CD4-positive, alpha-beta T cell (primary cell): ENCODE results near the gene NCK2. TPM values are rescaled to one million over a fixed set of nuclear protein-coding genes. Genes with fewer than 3 reads are reported as not detected.

Experiments
- ATAC-seq: fragments of 200-7000 bp; cut with Tn5 transposase; one replicate; pipeline ENCODE4 v1.10.0; 2022; ENCODE audit warnings: mild to moderate bottlenecking; ENCODE audit not compliant: poor library complexity
- CTCF ChIA-PET: fragments of 350-600 bp; sonication (Branson Sonifier 250); formaldehyde crosslinking; loops from one replicate; lab custom pipeline; 2021; ENCODE audit warnings: antibody characterized with exemption, inconsistent platforms; lab: Charles Lee
- POLR2A ChIA-PET: fragments of 350-600 bp; sonication (Branson Sonifier 250); formaldehyde crosslinking; loops from one replicate; lab custom pipeline; 2021; ENCODE audit warnings: antibody characterized with exemption, inconsistent platforms; lab: Charles Lee
- DNase-seq, 14 experiments: peaks; one replicate each; pipeline ENCODE4 v3.0.0-alpha.2; 2013 to 2020; ENCODE audit warnings: mixed read lengths in 2 of 14
- H3K27ac ChIP-seq, 2 donors: one replicate each; pipeline versions ENCODE4 v1.5.1 to v1.7.0; 2013; ENCODE audit warnings: low read length in 2 of 2, low read depth in 1 of 2, mild to moderate bottlenecking in 1 of 2
- H3K27me3 ChIP-seq, 2 experiments: 1 replicate in 1 of 2; 2 replicates in 1 of 2; pipeline versions ENCODE4 v1.6.1 to v1.7.0; 2013; ENCODE audit warnings: low read length in 2 of 2, control low read depth in 1 of 2, mild to moderate bottlenecking in 1 of 2, moderate library complexity in 1 of 2; ENCODE audit not compliant: insufficient read depth in 2 of 2, control insufficient read depth in 1 of 2
- H3K36me3 ChIP-seq: one replicate; pipeline ENCODE4 v1.6.1; 2013; ENCODE audit warnings: low read length, control low read depth; ENCODE audit not compliant: insufficient read depth
- H3K4me1 ChIP-seq: one replicate; pipeline ENCODE4 v1.6.1; 2013; ENCODE audit warnings: low read length, control low read depth; ENCODE audit not compliant: insufficient read depth
- H3K4me3 ChIP-seq: one replicate; pipeline ENCODE4 v1.5.1; 2013; ENCODE audit warnings: mild to moderate bottlenecking, low read length, moderate library complexity
- H3K9me3 ChIP-seq, 2 experiments: 1 replicate in 1 of 2; 2 replicates in 1 of 2; pipeline versions ENCODE4 v1.6.1 to v1.7.0; 2013; ENCODE audit warnings: low read length in 2 of 2, mild to moderate bottlenecking in 2 of 2, control low read depth in 1 of 2, moderate library complexity in 1 of 2; ENCODE audit not compliant: control insufficient read depth in 1 of 2, insufficient read depth in 1 of 2
- H3K27ac Mint-ChIP-seq: one replicate; pipeline ENCODE4 v1.8.0; 2020; ENCODE audit warnings: mixed read lengths
- H3K27me3 Mint-ChIP-seq: one replicate; pipeline ENCODE4 v1.8.0; 2021; ENCODE audit warnings: mixed read lengths
- H3K36me3 Mint-ChIP-seq: one replicate; pipeline ENCODE4 v1.8.0; 2021; ENCODE audit warnings: low read depth, mixed read lengths
- H3K4me1 Mint-ChIP-seq: one replicate; pipeline ENCODE4 v1.8.0; 2021; ENCODE audit warnings: low read depth, mixed read lengths
- H3K4me3 Mint-ChIP-seq: one replicate; pipeline ENCODE4 v1.8.0; 2020; ENCODE audit warnings: mild to moderate bottlenecking, mixed read lengths
- H3K9me3 Mint-ChIP-seq: one replicate; pipeline ENCODE4 v1.8.0; 2020; ENCODE audit warnings: mixed read lengths
- intact Hi-C, 2 experiments: fragments of 100-400 bp; cut with DNase I in 1 of 2; cut with micrococcal nuclease in 1 of 2; formaldehyde crosslinking; loops; one replicate each; pipeline versions ENCODE4 v1.15.1 to v1.9.0; 2023 to 2025; cut with DNase I, micrococcal nuclease
- polyA plus RNA-seq, 2 donors: library from polyadenylated mRNA; unstranded; fragments of 120-200 nt; gene quantifications; one replicate each; pipeline ENCODE4 v1.2.1, GENCODE V29; 2013
- total RNA-seq, 174 experiments: library from RNA in 2 of 174; stranded (reverse) in 2 of 174; gene quantifications; one replicate each; pipeline ENCODE4 v1.2.3 and lab custom pipeline; 2021 to 2026
- TF ChIP-seq, protein P1 (sequence below): fragments of 200-600 bp; IDR thresholded peaks from one replicate; pipeline ENCODE4 v1.8.0; 2022; ENCODE audit warnings: antibody characterized with exemption, mild to moderate bottlenecking

NCK2 gene
- total RNA-seq: 10 to 100 TPM; 92.1 to 92.3 TPM
- 104 TPM for polyA plus RNA-seq (2013, experiment 1 of 2)
- polyA plus RNA-seq (2013, experiment 2 of 2): 119 TPM
- 33.6 to 219 (median 117) reads per million in 172 experiments for total RNA-seq (lab: John Stamatoyannopoulos, UW)

DNA sequence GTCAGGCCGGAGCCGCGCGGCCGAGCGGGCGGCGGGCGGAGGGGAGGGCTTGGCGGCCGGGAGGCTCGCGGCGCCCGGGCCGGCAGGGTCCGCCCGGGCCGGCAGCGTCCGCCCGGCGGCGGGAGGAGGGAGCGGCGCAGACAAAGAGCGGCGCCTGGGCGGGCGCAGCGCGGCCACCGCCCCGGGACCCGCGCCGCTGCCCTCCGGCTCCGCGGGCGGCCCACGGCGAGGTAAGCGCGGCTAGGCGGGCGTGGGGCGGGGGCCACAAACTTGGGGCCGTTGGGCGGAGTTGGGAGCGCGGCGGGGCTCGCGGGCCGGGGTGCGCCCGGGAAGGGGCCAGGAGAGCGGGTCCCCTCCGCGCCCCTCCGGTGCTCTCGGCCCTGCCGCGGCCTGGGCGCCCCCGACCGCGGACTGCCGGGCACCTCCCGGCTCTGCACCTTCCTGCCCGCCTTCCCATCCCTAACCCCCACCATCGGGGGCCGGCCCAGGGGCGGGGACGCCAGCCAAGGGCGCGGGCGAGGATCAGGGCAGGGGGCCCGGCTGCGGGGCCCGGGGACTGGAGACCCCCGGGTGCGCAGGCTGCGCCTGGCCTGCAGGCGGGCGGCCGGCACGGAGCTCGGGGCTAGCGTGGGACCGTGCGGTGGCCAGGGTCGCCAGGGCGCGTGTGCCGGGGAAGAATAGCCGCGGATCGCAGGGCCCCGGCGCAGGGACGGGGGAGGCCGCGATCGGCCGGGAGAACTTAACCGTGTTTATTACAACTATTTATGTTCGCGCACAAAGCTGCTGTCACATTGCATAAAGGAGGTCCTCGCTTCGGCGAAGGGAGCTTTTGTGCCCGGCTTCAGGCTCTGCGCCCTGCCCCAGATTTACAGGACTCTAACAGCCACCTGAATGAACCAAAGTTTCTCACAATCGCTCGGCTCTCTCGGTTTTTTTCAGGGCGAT is at the start of gene NCK2:
TSS of gene NCK2 (plus strand) at position 4 of the 945 bp plus-strand sequence. CDS start 110,152 bp downstream, outside the sequence.
- Mint-ChIP-seq H3K27ac (peak within 1 kb of the TSS; percentile 98), H3K4me1 (peaks cover 87% of the 10 kb centered on the region), H3K27me3 (no peaks in the 10 kb centered on the region), H3K4me3 (peak within 1 kb of the TSS; percentile 99), H3K9me3 (no peaks in the 10 kb centered on the region), H3K36me3 (peaks cover 55% of the 10 kb centered on the region)
- Histone ChIP-seq H3K4me3 (peak within 1 kb of the TSS; percentile 87), H3K9me3 (no peaks in the 10 kb centered on the region), H3K27ac (peak within 1 kb of the TSS; percentile 52 to 91), H3K36me3 (peaks cover 4% of the 10 kb centered on the region), H3K4me1 (peaks cover 72% of the 10 kb centered on the region), H3K27me3 (no peaks in the 10 kb centered on the region)
- ATAC-seq: peak; percentile 5
- intact Hi-C loops: loop anchor here (5.0 to 10.0 kb wide), 6 partner anchors 107 to 410 kb away; partner anchors contain the start of gene C2orf49 (in 1 of the 2)
- CTCF ChIA-PET: interaction anchor here (1.6 kb wide), 1 partner anchor 10 kb away, joined by 5 read pairs; no protein-coding TSS in a partner anchor
- TF ChIP-seq, protein P1, sequence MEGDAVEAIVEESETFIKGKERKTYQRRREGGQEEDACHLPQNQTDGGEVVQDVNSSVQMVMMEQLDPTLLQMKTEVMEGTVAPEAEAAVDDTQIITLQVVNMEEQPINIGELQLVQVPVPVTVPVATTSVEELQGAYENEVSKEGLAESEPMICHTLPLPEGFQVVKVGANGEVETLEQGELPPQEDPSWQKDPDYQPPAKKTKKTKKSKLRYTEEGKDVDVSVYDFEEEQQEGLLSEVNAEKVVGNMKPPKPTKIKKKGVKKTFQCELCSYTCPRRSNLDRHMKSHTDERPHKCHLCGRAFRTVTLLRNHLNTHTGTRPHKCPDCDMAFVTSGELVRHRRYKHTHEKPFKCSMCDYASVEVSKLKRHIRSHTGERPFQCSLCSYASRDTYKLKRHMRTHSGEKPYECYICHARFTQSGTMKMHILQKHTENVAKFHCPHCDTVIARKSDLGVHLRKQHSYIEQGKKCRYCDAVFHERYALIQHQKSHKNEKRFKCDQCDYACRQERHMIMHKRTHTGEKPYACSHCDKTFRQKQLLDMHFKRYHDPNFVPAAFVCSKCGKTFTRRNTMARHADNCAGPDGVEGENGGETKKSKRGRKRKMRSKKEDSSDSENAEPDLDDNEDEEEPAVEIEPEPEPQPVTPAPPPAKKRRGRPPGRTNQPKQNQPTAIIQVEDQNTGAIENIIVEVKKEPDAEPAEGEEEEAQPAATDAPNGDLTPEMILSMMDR: no peak
- POLR2A ChIA-PET: interaction anchor here (0.5 to 3.8 kb wide), 31 partner anchors 9 to 415 kb away, joined by 3 to 58 read pairs (median 6); no protein-coding TSS in a partner anchor
- peak in 8 of 14 experiments; percentile 25 to 62 (median 44) for DNase-seq

- no peak for DNase-seq
- Mint-ChIP-seq H3K27me3 (no peaks in the 10 kb centered on the region), H3K36me3 (no peaks in the 10 kb centered on the region), H3K9me3 (no peaks in the 10 kb centered on the region), H3K4me1 (no peaks in the 10 kb centered on the region), H3K27ac (no peak overlapping the region), H3K4me3 (no peak overlapping the region)
- Histone ChIP-seq H3K4me1 (no peaks in the 10 kb centered on the region), H3K9me3 (no peaks in the 10 kb centered on the region), H3K27me3 (no peaks in the 10 kb centered on the region), H3K4me3 (no peak overlapping the region), H3K36me3 (no peaks in the 10 kb centered on the region), H3K27ac (no peak overlapping the region)
- CTCF ChIA-PET: no interaction called here
- POLR2A ChIA-PET: no interaction called here
- intact Hi-C loops: no loop called here
- no peak for ATAC-seq
- TF ChIP-seq, protein P1: no peak
Measured at GRCh38 chr2:105697781-105698449, 46.8 kb upstream of the NCK2 start.

GRCh38 chr2:105698820-105699219 is 45.9 kb upstream of the NCK2 start:
- Histone ChIP-seq H3K27me3 (no peaks in the 10 kb centered on the region), H3K36me3 (no peaks in the 10 kb centered on the region), H3K4me3 (no peak overlapping the region), H3K4me1 (no peaks in the 10 kb centered on the region), H3K27ac (no peak overlapping the region), H3K9me3 (no peaks in the 10 kb centered on the region)
- Mint-ChIP-seq H3K9me3 (no peaks in the 10 kb centered on the region), H3K27ac (no peak overlapping the region), H3K36me3 (no peaks in the 10 kb centered on the region), H3K27me3 (no peaks in the 10 kb centered on the region), H3K4me3 (no peak overlapping the region), H3K4me1 (no peaks in the 10 kb centered on the region)
- ATAC-seq: no peak
- DNase-seq: no peak
- TF ChIP-seq, protein P1: no peak
- intact Hi-C loops: no loop called here
- CTCF ChIA-PET: no interaction called here
- POLR2A ChIA-PET: no interaction called here
